ENCODE data around the gene MEST. TPM values are rescaled to one million over a fixed set of nuclear protein-coding genes. Genes with fewer than 3 reads are reported as not detected.
"Not testable (repeated sequence)": the region's sequence is repeated elsewhere in the genome, so short reads cannot be mapped to it uniquely, and the experiment has no call there.

Gene MEST
- total RNA-seq, 1 donor from 2014 or later = 963 TPM

- DNase-seq (ENCODE audit: low spot score) = no peak
These were observed 29.5 kb downstream of the MEST start for GRCh38 chr7:130521258-130521951.

- not testable (repeated sequence) for DNase-seq (ENCODE audit: low spot score)
These were observed 31.7 kb downstream of the MEST start for GRCh38 chr7:130523519-130524125.

- DNase-seq (ENCODE audit: low spot score) = no peak
These were observed 32.7 kb downstream of the MEST start for GRCh38 chr7:130524628-130525027.

GRCh38 chr7:130527752-130528355 is 36.0 kb downstream of the MEST start:
- DNase-seq (ENCODE audit: low spot score) = not testable (repeated sequence)

GRCh38 chr7:130529417-130529816 is 37.5 kb downstream of the MEST start:
- no peak for DNase-seq (ENCODE audit: low spot score)

- DNase-seq (ENCODE audit: low spot score) = not testable (repeated sequence)
These were observed 46.0 kb downstream of the MEST start for GRCh38 chr7:130537894-130538293.

GRCh38 chr7:130541287-130541686 is 49.4 kb downstream of the MEST start:
- DNase-seq (ENCODE audit: low spot score) = not testable (repeated sequence)

- DNase-seq (ENCODE audit: low spot score) = peak; percentile 35
These were observed 50.4 kb downstream of the MEST start for GRCh38 chr7:130542297-130542696.

GRCh38 chr7:130543487-130544010 is 51.7 kb downstream of the MEST start:
- DNase-seq (ENCODE audit: low spot score) = no peak

- no peak for DNase-seq (ENCODE audit: low spot score)
These were observed 52.5 kb downstream of the MEST start for GRCh38 chr7:130544356-130544755.

GRCh38 chr7:130553398-130554029 is 61.6 kb downstream of the MEST start:
- DNase-seq (ENCODE audit: low spot score) = no peak

GRCh38 chr7:130554481-130554880 is 62.6 kb downstream of the MEST start:
- DNase-seq (ENCODE audit: low spot score) = no peak

Small RNAs within 50 kb of the gene (microRNA-seq; reads per million reads assigned to microRNA genes)
- gene MIR335 (ENCODE audit: borderline number of aligned reads) = 41,153 reads per million, percentile 97 among the genes with 10 or more reads in this experiment

Other genes with a start within 250 kb of the MEST start
- 2.2 TPM for gene CPA2, start 225.2 kb upstream of the MEST start, total RNA-seq
- gene CPA4, start 198.9 kb upstream of the MEST start, total RNA-seq = 3.2 TPM
- not detected for gene CPA5, start 147.3 kb upstream of the MEST start, total RNA-seq
- gene CPA1, start 111.6 kb upstream of the MEST start, total RNA-seq = 4.0 TPM
- gene CEP41, start 51.1 kb upstream of the MEST start, total RNA-seq = 9.3 TPM
- gene COPG2, start 176.7 kb downstream of the MEST start, total RNA-seq = 25.9 TPM
- gene TSGA13, start 194.5 kb downstream of the MEST start, total RNA-seq = not detected
- 2.9 TPM for gene KLF14, start 242.1 kb downstream of the MEST start, total RNA-seq

Data from mesenteric fat pad (tissue), 1 donor.